Stimulated activated effector memory CD8-positive, alpha-beta T cell treated with anti-CD3 and anti-CD28 coated beads, Interleukin-12 subunit alpha, Interleukin-12 subunit beta, amount 100 ng/mL, for 72 hours (primary cell): ENCODE measurements around the gene RAG2.

ENCODE experiments used
- ATAC-seq: fragments of 150-1000 bp; cut with Tn5 transposase; 2 replicates; pipeline ENCODE4 v1.10.0; 2021
- DNase-seq, 2 donors: peaks; one replicate each; pipeline ENCODE4 v3.0.0; 2021 to 2022; ENCODE audit warnings: low spot score in 2 of 2
- H3K27ac Mint-ChIP-seq: one replicate; pipeline ENCODE4 v1.8.0; 2022; ENCODE audit warnings: mild to moderate bottlenecking, mixed read lengths
- H3K36me3 Mint-ChIP-seq: one replicate; pipeline ENCODE4 v1.8.0; 2022; ENCODE audit warnings: mild to moderate bottlenecking, mixed read lengths
- H3K4me1 Mint-ChIP-seq: one replicate; pipeline ENCODE4 v1.8.0; 2022; ENCODE audit warnings: mixed read lengths
- H3K4me3 Mint-ChIP-seq: one replicate; pipeline ENCODE4 v1.8.0; 2022; ENCODE audit warnings: mild to moderate bottlenecking, mixed read lengths
- H3K9me3 Mint-ChIP-seq: one replicate; pipeline ENCODE4 v1.8.0; 2022; ENCODE audit warnings: mixed read lengths

The RAG2 gene

DNA sequence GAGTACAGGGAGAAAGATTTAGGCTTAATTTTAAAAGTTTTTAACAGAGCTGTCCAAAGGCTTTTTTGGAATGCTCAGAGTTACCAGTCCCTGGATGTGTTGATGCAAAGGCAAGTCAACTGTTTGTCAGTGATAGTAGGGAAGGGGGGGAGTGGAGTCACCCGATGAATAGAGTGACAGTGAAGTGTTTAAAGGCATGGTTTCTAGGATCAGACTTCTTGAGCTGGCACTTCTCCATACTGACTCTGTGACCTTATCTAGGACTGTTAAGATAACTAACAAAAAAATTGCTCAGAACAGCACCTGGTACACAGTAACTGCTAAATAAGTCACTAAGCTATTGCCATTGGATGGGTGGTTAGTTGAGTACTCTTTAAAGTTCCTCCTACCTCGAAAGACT is 11.3 kb upstream of the RAG2 start:
- Mint-ChIP-seq H3K27ac (no peak overlapping the region), H3K36me3 (no peaks in the 10 kb centered on the region), H3K4me1 (no peaks in the 10 kb centered on the region), H3K4me3 (no peak overlapping the region), H3K9me3 (no peaks in the 10 kb centered on the region)
- DNase-seq: no peak
- no peak for ATAC-seq

GRCh38 chr11:36608491-36609199 is 10.6 kb upstream of the RAG2 start:
- no peak overlapping the region for H3K27ac Mint-ChIP-seq
- H3K9me3 Mint-ChIP-seq: no peaks in the 10 kb centered on the region
- no peak overlapping the region for H3K4me3 Mint-ChIP-seq
- ATAC-seq (peak; percentile 44), DNase-seq (no peak)
- no peaks in the 10 kb centered on the region for H3K36me3 Mint-ChIP-seq
- no peaks in the 10 kb centered on the region for H3K4me1 Mint-ChIP-seq

GRCh38 chr11:36605221-36606216 is 7.5 kb upstream of the RAG2 start:
- Mint-ChIP-seq H3K9me3 (no peaks in the 10 kb centered on the region), H3K4me1 (no peaks in the 10 kb centered on the region), H3K4me3 (no peak overlapping the region), H3K36me3 (no peaks in the 10 kb centered on the region), H3K27ac (no peak overlapping the region)
- no peak for ATAC-seq
- no peak for DNase-seq

GRCh38 chr11:36602135-36602534 is 4.1 kb upstream of the RAG2 start:
- no peaks in the 10 kb centered on the region for H3K36me3 Mint-ChIP-seq
- DNase-seq (no peak), ATAC-seq (no peak)
- no peak overlapping the region for H3K27ac Mint-ChIP-seq
- H3K4me3 Mint-ChIP-seq: no peak overlapping the region
- no peaks in the 10 kb centered on the region for H3K9me3 Mint-ChIP-seq
- no peaks in the 10 kb centered on the region for H3K4me1 Mint-ChIP-seq

DNA sequence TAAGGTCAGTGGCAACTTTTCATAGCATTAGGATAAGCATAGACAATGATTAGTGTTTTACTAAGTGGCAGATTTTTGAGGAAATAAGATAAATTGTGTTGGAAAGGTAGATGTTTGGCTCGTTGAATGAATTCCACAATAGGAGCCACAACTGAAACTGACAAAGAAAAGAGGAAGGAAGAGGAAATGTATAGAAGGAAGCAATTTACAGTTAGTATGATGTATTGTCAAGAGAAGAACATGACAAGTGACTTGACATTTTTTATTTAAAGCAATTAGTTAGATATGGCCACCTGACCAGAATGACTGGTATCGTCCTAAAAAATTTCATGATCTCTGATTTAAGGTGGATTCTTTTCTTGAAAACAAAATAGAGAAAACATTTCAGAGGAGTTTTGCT is 3.1 kb upstream of the RAG2 start:
- no peaks in the 10 kb centered on the region for H3K9me3 Mint-ChIP-seq
- H3K36me3 Mint-ChIP-seq: no peaks in the 10 kb centered on the region
- no peak for DNase-seq
- no peak overlapping the region for H3K4me3 Mint-ChIP-seq
- H3K4me1 Mint-ChIP-seq: no peaks in the 10 kb centered on the region
- no peak for ATAC-seq
- H3K27ac Mint-ChIP-seq: no peak overlapping the region

DNA sequence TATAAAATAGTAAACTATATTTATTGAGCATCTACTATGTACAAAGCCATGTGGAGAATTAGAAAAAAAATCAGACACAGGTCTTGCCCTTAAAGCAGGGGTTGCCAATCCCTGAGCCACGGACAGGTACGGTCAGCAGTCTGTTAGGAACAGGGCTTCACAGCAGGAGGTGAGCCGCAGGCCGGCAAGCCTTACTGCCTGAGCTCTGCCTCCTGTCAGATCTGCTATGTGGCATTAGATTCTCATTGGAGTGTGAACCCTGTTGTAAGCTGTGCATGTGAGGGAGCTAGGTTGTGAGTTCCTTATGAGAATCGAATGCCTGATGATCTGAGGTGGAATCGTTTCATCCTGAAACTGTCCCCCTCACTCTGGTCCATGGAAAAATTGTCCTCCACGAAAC is 2.1 kb upstream of the RAG2 start:
- H3K36me3 Mint-ChIP-seq: no peaks in the 10 kb centered on the region
- H3K4me3 Mint-ChIP-seq: no peak overlapping the region
- no peak for ATAC-seq
- no peak for DNase-seq
- H3K9me3 Mint-ChIP-seq: no peaks in the 10 kb centered on the region
- no peaks in the 10 kb centered on the region for H3K4me1 Mint-ChIP-seq
- H3K27ac Mint-ChIP-seq: no peak overlapping the region

- ATAC-seq: peak; percentile 46
- H3K36me3 Mint-ChIP-seq: no peaks in the 10 kb centered on the region
Measured at GRCh38 chr11:36596880-36597279, 1.2 kb downstream of the RAG2 start.

DNA sequence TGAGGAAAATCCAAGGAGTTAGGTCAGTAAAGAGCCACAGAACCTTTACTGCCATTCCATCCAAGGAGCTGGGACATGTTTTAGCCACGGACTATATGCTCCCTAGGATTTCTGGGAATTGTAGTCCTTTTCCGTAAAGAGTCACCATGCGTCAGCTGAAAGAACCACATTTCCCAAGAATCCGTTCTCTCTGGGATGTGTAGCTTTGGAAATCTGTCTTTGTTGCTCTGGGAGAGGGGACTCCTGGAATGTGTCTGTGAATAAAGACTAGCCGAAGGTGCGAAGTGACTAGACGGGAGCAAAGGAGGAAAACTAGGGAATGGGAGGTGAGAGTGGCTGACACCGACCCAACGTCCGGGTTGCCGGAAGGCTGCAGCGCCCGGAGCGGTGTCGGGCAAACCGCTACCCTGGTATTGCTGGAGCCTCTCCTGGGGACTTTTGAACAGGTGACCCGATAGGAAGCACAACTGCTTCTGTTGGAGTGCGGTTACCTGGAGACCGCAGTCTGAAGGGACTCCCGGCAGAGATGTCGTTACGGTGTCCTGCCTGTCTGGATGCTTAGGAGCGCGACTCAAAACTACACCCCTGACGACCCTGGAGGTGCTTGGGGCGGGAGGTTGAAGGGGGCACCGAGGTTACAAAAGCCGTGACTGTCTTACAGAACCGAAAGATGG is 3.6 kb downstream of the RAG2 start, which contains the start of gene IFTAP:
Gene IFTAP, plus strand, starts transcription at position 187 of the 674 bp plus-strand sequence. CDS start 15,602 bp downstream, outside the sequence.
- ATAC-seq: peak; percentile 60
- Mint-ChIP-seq H3K27ac (no peak within 1 kb of the TSS), H3K9me3 (no peaks in the 10 kb centered on the region), H3K4me1 (peaks cover 10% of the 10 kb centered on the region), H3K4me3 (peak within 1 kb of the TSS; percentile 71), H3K36me3 (no peaks in the 10 kb centered on the region)
- DNase-seq: no peak

More at GRCh38 chr11:36596880-36597279, 1.2 kb downstream of the RAG2 start:
- Mint-ChIP-seq H3K9me3 (no peaks in the 10 kb centered on the region), H3K4me3 (no peak overlapping the region), H3K27ac (no peak overlapping the region), H3K4me1 (peaks cover 10% of the 10 kb centered on the region)
- no peak for DNase-seq

GRCh38 chr11:36591433-36591832 is 6.6 kb downstream of the RAG2 start:
- DNase-seq (no peak), ATAC-seq (no peak)
- H3K4me3 Mint-ChIP-seq: no peak overlapping the region
- H3K4me1 Mint-ChIP-seq: peaks cover 10% of the 10 kb centered on the region
- no peaks in the 10 kb centered on the region for H3K36me3 Mint-ChIP-seq
- H3K27ac Mint-ChIP-seq: no peak overlapping the region
- no peaks in the 10 kb centered on the region for H3K9me3 Mint-ChIP-seq

DNA sequence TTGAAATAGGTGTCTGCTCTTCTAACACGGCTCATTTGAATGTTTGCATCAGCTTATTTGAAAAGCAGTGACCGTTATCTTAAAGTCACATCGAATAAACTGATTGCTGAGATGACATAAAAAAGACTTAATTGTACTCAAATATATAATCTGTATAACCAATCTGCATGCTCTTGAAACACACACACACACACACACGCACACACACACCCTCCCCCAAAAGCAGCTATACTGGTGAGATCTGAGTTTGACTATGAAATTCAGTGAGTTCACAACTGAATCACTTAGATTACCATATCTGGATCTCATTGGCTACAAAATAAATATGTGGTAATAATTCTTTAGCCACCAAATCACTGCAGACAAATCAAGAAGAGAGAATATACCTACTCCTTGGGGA is 7.5 kb downstream of the RAG2 start:
- Mint-ChIP-seq H3K27ac (no peak overlapping the region), H3K36me3 (no peaks in the 10 kb centered on the region), H3K4me3 (no peak overlapping the region), H3K9me3 (no peaks in the 10 kb centered on the region), H3K4me1 (peaks cover 10% of the 10 kb centered on the region)
- no peak for ATAC-seq
- no peak for DNase-seq

DNA sequence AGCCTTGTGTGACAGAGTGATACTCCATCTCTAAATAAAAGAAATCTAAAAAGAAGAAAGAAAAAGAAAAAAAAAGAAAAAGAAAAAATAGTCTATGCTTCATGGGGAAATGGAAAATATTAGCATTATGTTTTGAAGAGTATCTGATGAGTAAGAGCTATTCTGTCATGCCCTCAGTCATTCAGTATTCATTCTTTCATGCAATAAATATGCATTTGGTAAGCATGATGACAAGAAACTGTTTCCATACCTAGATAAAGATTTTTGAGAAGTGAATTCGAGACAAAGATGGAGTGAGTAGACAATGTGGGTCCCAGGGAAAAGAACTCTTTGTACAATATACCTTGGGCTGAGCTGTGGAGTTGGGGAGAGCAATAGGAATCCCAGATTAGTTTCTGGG is 9.9 kb downstream of the RAG2 start:
- no peak for ATAC-seq
- DNase-seq: no peak

GRCh38 chr11:36586543-36586942 is 11.5 kb downstream of the RAG2 start:
- Mint-ChIP-seq H3K27ac (no peak overlapping the region), H3K4me1 (no peaks in the 10 kb centered on the region), H3K36me3 (no peaks in the 10 kb centered on the region), H3K9me3 (no peaks in the 10 kb centered on the region), H3K4me3 (no peak overlapping the region)
- no peak for DNase-seq
- no peak for ATAC-seq

More for the DNA sequence above, 9.9 kb downstream of the RAG2 start:
- no peaks in the 10 kb centered on the region for H3K36me3 Mint-ChIP-seq
- no peaks in the 10 kb centered on the region for H3K4me1 Mint-ChIP-seq
- no peak overlapping the region for H3K27ac Mint-ChIP-seq
- no peaks in the 10 kb centered on the region for H3K9me3 Mint-ChIP-seq
- H3K4me3 Mint-ChIP-seq: no peak overlapping the region

- Mint-ChIP-seq H3K4me3 (no peak overlapping the region), H3K4me1 (no peaks in the 10 kb centered on the region), H3K36me3 (no peaks in the 10 kb centered on the region), H3K9me3 (no peaks in the 10 kb centered on the region), H3K27ac (no peak overlapping the region)
- DNase-seq: no peak
- ATAC-seq: no peak
Measured at GRCh38 chr11:36583667-36584066, 14.4 kb downstream of the RAG2 start.

GRCh38 chr11:36581536-36581935 is 16.5 kb downstream of the RAG2 start:
- H3K36me3 Mint-ChIP-seq: no peaks in the 10 kb centered on the region
- no peak for ATAC-seq
- no peak overlapping the region for H3K4me3 Mint-ChIP-seq
- no peaks in the 10 kb centered on the region for H3K4me1 Mint-ChIP-seq
- no peak overlapping the region for H3K27ac Mint-ChIP-seq
- no peak for DNase-seq
- H3K9me3 Mint-ChIP-seq: no peaks in the 10 kb centered on the region

GRCh38 chr11:36578458-36578857 is 19.6 kb downstream of the RAG2 start:
- Mint-ChIP-seq H3K36me3 (no peaks in the 10 kb centered on the region), H3K27ac (no peak overlapping the region), H3K4me3 (no peak overlapping the region), H3K9me3 (no peaks in the 10 kb centered on the region), H3K4me1 (no peaks in the 10 kb centered on the region)
- DNase-seq (no peak), ATAC-seq (no peak)
